ENCODE results near the gene CNMD.

GRCh38 chr13:52782471-52783448 is 43.1 kb upstream of the CNMD start:
- TF ChIP-seq NRF1 (IDR thresholded peaks at IDR 0.05; ENCODE audit: low read depth, low read length) (no peak), MAX (IDR thresholded peaks at IDR 0.05; ENCODE audit: low read depth) (no peak), USF2 (IDR thresholded peaks at IDR 0.05; ENCODE audit: borderline replicate concordance, low read depth, low read length) (no peak), RCOR1 (IDR thresholded peaks at IDR 0.05; ENCODE audit: low read length) (no peak)
